Renal cortex interstitium (tissue), 11 donors: ENCODE data around the gene HINT2. TPM values are rescaled to one million over a fixed set of nuclear protein-coding genes. Genes with fewer than 3 reads are reported as not detected.
A peak's percentile ranks its signal among the peaks of the same experiment; 100 is the strongest.

Experiments used
- DNase-seq, 11 donors: peaks; one replicate each; pipeline ENCODE4 v3.0.0-alpha.2; 2013; ENCODE audit warnings: low read depth in 9 of 11, low spot score in 4 of 11; ENCODE audit errors: extremely low read depth in 1 of 11
- polyA plus RNA-seq, 3 donors: library from polyadenylated mRNA; unstranded; fragments of 120-200 nt; gene quantifications; one replicate each; pipeline ENCODE4 v1.2.1, GENCODE V29; 2013; ENCODE audit not compliant: insufficient read length in 3 of 3

HINT2 gene
- polyA plus RNA-seq, 3 donors = 50.5 to 60.3 (median 58.2) TPM

DNA sequence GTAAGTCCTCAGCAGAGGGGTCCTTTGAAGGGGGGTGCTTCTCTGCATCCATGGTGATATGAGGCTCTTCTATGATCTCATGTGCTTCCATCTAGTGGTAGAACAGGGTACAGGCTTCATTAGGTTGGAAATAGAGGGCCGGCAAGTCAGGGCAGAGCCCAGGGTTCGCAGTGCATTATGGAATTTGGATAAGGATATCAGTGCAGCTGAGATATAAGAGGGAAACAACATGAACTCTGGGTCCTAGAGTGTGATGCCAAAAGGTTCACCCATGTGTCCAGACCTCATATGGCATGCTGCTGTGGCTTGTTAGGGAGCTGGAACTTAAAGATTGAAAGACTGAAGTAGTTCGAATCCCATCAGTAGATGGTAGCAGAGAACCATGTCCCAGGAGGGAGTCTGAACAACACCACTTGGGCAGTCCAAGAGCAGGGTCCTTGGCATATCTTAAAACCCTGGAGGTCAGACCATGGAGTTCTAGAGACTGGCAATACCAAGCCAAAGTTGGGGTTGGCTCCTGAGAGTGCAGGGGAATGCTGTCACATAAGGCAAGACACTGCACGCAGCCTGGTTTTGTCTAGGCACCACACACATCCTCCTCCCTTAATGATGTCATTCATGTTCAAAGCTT lies 11.3 kb upstream of the HINT2 start:
- DNase-seq = peak in 3 of 11 donors; percentile 36 to 44 (median 38)

- DNase-seq = no peak
These were observed 8.1 kb upstream of the HINT2 start for GRCh38 chr9:35822926-35823325.

GRCh38 chr9:35820076-35820475 lies 5.2 kb upstream of the HINT2 start:
- DNase-seq = no peak

- DNase-seq = no peak
These were observed 3.5 kb upstream of the HINT2 start for GRCh38 chr9:35818341-35818740.

- no peak for DNase-seq
These were observed 1.9 kb upstream of the HINT2 start for GRCh38 chr9:35816708-35817107.

GRCh38 chr9:35814106-35814840 lies 569 bp downstream of the HINT2 start:
- peak in 1 of 11 donors; percentile 52 for DNase-seq

DNA sequence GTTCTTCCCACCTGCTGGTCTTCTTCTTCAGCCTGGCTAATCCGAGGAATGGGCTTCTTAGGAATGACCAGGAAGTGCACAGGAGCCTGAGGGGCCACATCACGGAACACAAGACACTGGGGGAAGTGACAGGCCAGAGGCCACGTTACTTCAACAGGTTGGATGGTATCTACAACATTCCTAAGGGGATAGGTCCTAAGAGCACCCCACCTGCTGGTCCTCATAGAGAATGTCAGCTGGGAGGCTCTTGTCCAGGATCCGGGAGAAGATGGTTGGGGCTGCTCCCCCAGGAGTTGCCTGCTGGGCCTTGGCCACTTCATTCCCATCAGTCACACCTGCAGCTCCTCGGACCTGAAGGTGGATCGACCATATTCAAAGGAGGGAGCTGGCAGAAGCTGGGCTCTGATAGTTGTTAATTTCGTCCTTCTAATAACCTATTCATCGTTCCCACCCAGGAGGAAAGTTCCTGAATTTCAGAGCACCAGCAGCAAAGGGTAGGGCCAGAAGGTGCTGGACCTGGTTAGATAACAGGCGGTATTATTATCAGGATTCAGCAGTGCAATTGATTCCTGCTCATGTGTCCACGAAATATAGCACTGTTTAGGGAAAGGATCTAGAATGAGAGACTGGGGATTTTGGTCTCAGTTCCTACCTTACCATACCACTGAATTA lies 1.3 kb downstream of the HINT2 start:
- no peak for DNase-seq

GRCh38 chr9:35812025-35812602 lies 2.7 kb downstream of the HINT2 start, which contains the start of gene SPAG8:
Gene SPAG8 (minus strand): TSS chr9:35812262. CDS start chr9:35812147, 115 bp downstream.
- DNase-seq = peak; percentile 77 to 95 (median 87)

DNA sequence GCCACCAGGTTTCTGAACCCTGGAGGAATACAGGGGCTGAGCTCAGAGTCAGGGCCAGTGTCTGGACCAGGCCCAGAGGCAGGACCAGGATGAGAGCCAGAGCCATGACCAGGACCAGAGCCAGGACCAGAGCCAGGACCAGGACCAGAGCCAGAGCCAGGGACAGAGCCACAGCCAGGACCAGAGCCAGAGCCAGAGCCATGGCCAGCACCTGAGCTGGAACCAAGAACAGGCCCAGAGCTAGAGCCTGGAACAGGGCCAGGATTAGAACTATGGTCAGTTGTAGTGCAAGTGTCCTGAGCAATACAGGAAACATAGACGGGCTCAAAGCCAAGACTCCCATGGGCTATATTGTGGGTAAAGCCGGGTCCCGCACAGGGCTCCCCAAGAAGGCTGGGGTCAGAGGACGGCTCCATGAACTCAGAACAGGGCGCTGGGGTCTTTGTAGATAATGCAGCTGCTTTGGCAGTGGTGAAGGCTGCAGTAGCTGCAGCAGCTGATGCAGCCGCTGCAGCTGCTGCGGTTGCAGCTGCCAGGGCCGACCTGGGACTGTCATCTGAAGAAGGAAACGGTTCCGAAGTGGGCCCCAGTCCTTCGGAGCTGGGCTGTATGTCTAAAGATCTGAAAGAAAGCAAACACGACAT lies 3.3 kb downstream of the HINT2 start:
- DNase-seq = no peak

GRCh38 chr9:35810122-35810521 lies 4.7 kb downstream of the HINT2 start:
- no peak for DNase-seq

GRCh38 chr9:35808433-35808832 lies 6.4 kb downstream of the HINT2 start:
- no peak for DNase-seq

- no peak for DNase-seq
These were observed 8.7 kb downstream of the HINT2 start for GRCh38 chr9:35806101-35806500.

DNA sequence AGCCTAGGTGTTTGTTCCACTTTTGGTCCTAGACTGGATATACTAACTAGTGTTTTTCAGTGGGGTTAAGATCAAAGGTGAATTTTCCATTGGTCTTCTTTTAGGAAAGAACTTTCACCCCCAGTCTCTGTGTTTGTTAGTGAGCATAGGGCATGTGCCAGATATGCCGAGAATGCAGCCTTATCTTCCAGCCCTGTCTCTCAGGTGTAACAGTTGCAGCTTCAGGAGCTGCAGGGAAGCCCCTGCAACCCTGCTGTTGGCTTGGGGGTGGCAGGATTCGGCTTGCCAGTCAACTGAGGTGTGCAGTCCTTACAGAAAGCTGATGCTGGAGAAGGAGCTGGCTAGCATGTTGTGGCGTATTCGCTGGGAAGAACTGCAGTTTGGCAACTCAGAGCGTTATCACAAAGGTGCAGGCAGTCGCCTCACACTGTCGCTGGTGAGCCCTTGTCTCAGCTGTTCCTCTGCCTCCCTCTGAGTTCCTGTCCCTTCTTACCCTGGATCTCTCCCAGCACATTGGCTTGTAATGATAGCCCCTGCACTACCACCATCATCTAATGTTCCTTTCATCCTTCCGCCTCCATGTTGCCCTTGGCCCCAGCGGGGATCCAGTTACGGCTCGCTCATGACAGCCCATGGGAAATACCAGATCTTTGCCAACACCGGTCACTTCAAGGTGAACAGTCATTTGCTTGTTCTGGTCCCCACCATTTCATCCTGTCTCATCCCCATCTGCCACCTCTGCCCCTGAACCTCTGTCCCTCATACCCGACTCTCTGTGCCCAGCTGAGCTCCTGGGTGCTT lies 13.3 kb downstream of the HINT2 start:
- DNase-seq = no peak

DNA sequence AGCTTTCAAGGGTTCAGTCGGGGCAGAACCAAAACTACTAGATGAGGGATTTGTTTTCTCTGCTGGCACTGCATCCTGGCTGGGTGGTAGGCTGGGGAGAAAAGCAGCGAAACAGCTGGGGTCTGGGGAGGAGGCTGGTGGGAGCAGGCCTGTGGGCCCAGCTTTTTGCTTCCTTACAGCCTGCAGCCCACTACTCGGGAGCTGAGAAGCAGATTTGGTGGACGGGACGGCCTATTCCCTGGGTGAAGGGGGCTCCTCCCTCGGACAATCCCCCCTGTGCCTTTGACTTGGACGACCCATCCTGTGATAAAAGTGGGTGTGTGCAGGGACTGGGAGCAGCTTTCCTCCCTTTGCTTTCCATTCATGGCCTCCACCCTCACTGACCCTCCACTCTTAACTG lies 14.3 kb downstream of the HINT2 start:
- DNase-seq = no peak

- no peak for DNase-seq
These were observed 16.0 kb downstream of the HINT2 start for GRCh38 chr9:35798658-35799374.

- DNase-seq = no peak
These were observed 17.3 kb downstream of the HINT2 start for GRCh38 chr9:35797311-35798109.

GRCh38 chr9:35795695-35796094 lies 19.1 kb downstream of the HINT2 start:
- no peak for DNase-seq
